GM23248 (cell line): ENCODE results near the gene HK1. TPM values are rescaled to one million over a fixed set of nuclear protein-coding genes. Genes with fewer than 3 reads are reported as not detected.
A peak's percentile ranks its signal among the peaks of the same experiment; 100 is the strongest.
"Not testable (repeated sequence)": the region's sequence is repeated elsewhere in the genome, so short reads cannot be mapped to it uniquely, and the experiment has no call there.

Experiments
- DNase-seq: peaks from one replicate; pipeline ENCODE4 v3.0.0-alpha.2; 2015
- H2AFZ ChIP-seq: fragments of 200-600 bp; sonication (generic); 2 replicates; pipeline ENCODE4 v1.6.1; 2016; ENCODE audit warnings: antibody characterized with exemption
- H3F3A ChIP-seq: fragments of 200-600 bp; sonication (generic); 2 replicates; pipeline ENCODE4 v1.6.1; 2016; ENCODE audit warnings: mild to moderate bottlenecking, antibody characterized with exemption, mixed run types; ENCODE audit not compliant: insufficient read depth
- H3K27ac ChIP-seq: fragments of 200-600 bp; sonication (generic); 2 replicates; pipeline ENCODE4 v1.5.1; 2016; ENCODE audit warnings: mild to moderate bottlenecking
- H3K27me3 ChIP-seq: fragments of 200-600 bp; sonication (generic); replicated peaks from 2 replicates; pipeline ENCODE4 v1.6.1; 2016; ENCODE audit warnings: mild to moderate bottlenecking; ENCODE audit not compliant: insufficient read depth
- H3K36me3 ChIP-seq: fragments of 200-600 bp; sonication (generic); 2 replicates; pipeline ENCODE4 v1.6.1; 2016; ENCODE audit warnings: low read depth, mild to moderate bottlenecking
- H3K4me1 ChIP-seq: fragments of 200-600 bp; sonication (generic); 2 replicates; pipeline ENCODE4 v1.6.1; 2016; ENCODE audit warnings: mild to moderate bottlenecking; ENCODE audit not compliant: insufficient read depth
- H3K4me2 ChIP-seq: fragments of 200-600 bp; sonication (generic); one replicate; pipeline ENCODE4 v1.6.1; 2016; ENCODE audit warnings: mild to moderate bottlenecking; ENCODE audit not compliant: unreplicated experiment
- H3K4me3 ChIP-seq: fragments of 200-600 bp; sonication (generic); 2 replicates; pipeline ENCODE4 v1.5.1; 2016; ENCODE audit warnings: mild to moderate bottlenecking
- H3K79me2 ChIP-seq: fragments of 200-600 bp; sonication (generic); 2 replicates; pipeline ENCODE4 v1.6.1; 2016; ENCODE audit warnings: mild to moderate bottlenecking; ENCODE audit not compliant: insufficient read depth
- H3K9ac ChIP-seq: fragments of 200-600 bp; sonication (generic); 2 replicates; pipeline ENCODE4 v1.6.1; 2016; ENCODE audit warnings: mild to moderate bottlenecking
- H3K9me2 ChIP-seq: fragments of 200-600 bp; sonication (generic); 2 replicates; pipeline ENCODE4 v1.6.1; 2016; ENCODE audit warnings: mixed run types, mild to moderate bottlenecking, moderate library complexity; ENCODE audit not compliant: insufficient read depth
- H3K9me3 ChIP-seq: fragments of 200-600 bp; sonication (generic); one replicate; pipeline ENCODE4 v1.6.1; 2017; ENCODE audit warnings: low read depth
- H4K20me1 ChIP-seq: fragments of 200-600 bp; sonication (generic); 2 replicates; pipeline ENCODE4 v1.6.0; 2016; ENCODE audit not compliant: insufficient read depth
- EZH2 ChIP-seq: fragments of 200-600 bp; sonication (generic); IDR thresholded peaks from 2 replicates; pipeline ENCODE4 v1.6.1; 2018; ENCODE audit warnings: antibody characterized with exemption, mild to moderate bottlenecking; ENCODE audit not compliant: insufficient read depth, poor library complexity, severe bottlenecking
- EZH2phosphoT487 ChIP-seq: fragments of 200-600 bp; sonication (generic); IDR thresholded peaks from 2 replicates; pipeline ENCODE4 v1.6.1; 2018; ENCODE audit warnings: antibody characterized with exemption, moderate library complexity, mild to moderate bottlenecking, low read depth; ENCODE audit not compliant: insufficient read depth
- WGBS, 2 experiments: methylation state at CpG; one replicate each; pipeline ENCODE4 v1.1.6; 2015 to 2017; ENCODE audit warnings: low lambda C conversion rate in 2 of 2, low coverage in 1 of 2; ENCODE audit errors: missing lambda C conversion rate in 2 of 2; 5-methylcytosine and 5-hydroxymethylcytosine counted together
- in situ Hi-C: fragments of 300-500 bp; cut with MboI; formaldehyde crosslinking; loops from 2 replicates; pipeline ENCODE4 v1.15.0; 2020
- polyA plus RNA-seq: library from polyadenylated mRNA; unstranded; fragments of >200 nt; fragmentation: Nextera tagmentation; extraction: Ambion mirVana; gene quantifications from 2 replicates; pipeline ENCODE4 v1.2.1, GENCODE V29; 2016
- total RNA-seq: library from RNA; depleted of rRNA; stranded (reverse); fragments of >200 nt; shearing (Covaris generic); gene quantifications from 2 replicates; pipeline ENCODE4 v1.2.3, GENCODE V29; 2014

The HK1 gene
- total and polyA plus RNA-seq, 2 experiments from 2014 or later, result 96.6 to 134 TPM

DNA sequence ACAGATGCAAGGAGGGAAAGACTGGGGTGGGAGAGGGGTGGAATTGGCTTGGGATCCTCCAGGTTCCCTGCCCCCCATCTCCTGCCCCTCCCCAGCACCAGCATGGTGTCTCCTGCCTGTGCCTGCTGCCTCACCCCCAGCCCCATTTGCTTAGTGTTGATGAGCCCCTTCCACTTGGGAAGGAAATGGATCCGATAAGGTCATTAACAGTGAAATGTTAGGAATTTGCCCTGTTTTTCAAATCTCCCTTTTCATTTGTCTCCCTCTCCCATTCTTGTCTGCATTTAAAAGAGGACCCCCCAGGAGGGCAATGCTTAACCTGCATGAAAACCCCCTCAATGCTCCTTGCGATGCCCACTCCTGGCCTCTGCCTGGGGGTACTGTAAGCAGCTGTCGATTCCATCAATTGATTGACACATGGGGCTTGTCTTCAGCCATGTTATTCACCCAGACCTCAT, 51.5 kb downstream of the HK1 start:
- Histone ChIP-seq H3K4me2 (no peak overlapping the region), H3K36me3 (no peaks in the 10 kb centered on the region), H3F3A (no peaks in the 10 kb centered on the region), H3K27ac (no peak overlapping the region), H3K9me2 (no peaks in the 10 kb centered on the region), H3K27me3 (no peaks in the 10 kb centered on the region), H2AFZ (no peak overlapping the region), H3K4me1 (peaks cover 15% of the 10 kb centered on the region), H3K4me3 (no peak overlapping the region), H3K9me3 (no peaks in the 10 kb centered on the region), H4K20me1 (peaks cover 16% of the 10 kb centered on the region; the same call in 1 of the 2 replicates), H3K9ac (no peak overlapping the region), H3K79me2 (peaks cover 100% of the 10 kb centered on the region)
- 84 to 88% methylated on average over 3 of the region's 3 CpGs for WGBS, 2 experiments
- in situ Hi-C loops, result no loop called here
- no peak for DNase-seq
- TF ChIP-seq EZH2phosphoT487 (no peak), EZH2 (no peak)

DNA sequence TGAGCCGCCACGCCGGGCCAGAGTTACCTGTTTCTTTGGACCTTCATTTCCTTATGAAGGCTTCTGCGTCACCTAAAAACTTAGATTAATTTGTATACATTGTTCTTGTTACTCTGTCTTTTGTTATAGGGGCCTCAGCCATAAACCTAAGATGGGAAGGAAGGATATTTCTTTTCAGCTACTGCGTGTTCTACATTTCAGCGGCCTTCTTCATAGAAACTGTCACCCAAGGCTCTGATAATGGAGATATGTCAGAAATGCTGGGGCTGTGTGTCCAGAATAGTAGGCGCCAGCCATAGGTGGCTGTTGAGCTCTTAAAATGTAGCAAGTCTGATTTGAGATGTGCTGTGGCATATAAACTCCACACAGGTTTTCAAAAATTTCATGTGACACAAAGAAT, 52.9 kb downstream of the HK1 start:
- no peaks in the 10 kb centered on the region for H3K27me3 ChIP-seq
- no peak overlapping the region for H3K9ac ChIP-seq
- H3K4me1 ChIP-seq, result peaks cover 15% of the 10 kb centered on the region
- H3K27ac ChIP-seq, result no peak overlapping the region
- no peak overlapping the region for H3K4me3 ChIP-seq
- no peaks in the 10 kb centered on the region for H3K9me3 ChIP-seq
- WGBS, 2 experiments, result 97 to 100% methylated on average over 7 of the region's 7 CpGs
- no peak overlapping the region for H2AFZ ChIP-seq
- no peaks in the 10 kb centered on the region for H3F3A ChIP-seq
- no peak for DNase-seq
- in situ Hi-C loops, result no loop called here
- no peaks in the 10 kb centered on the region for H3K36me3 ChIP-seq
- no peaks in the 10 kb centered on the region for H3K9me2 ChIP-seq
- TF ChIP-seq EZH2phosphoT487 (no peak), EZH2 (no peak)
- H3K79me2 ChIP-seq, result peaks cover 100% of the 10 kb centered on the region
- no peak overlapping the region for H3K4me2 ChIP-seq
- peaks cover 16% of the 10 kb centered on the region; the same call in 1 of the 2 replicates for H4K20me1 ChIP-seq

DNA sequence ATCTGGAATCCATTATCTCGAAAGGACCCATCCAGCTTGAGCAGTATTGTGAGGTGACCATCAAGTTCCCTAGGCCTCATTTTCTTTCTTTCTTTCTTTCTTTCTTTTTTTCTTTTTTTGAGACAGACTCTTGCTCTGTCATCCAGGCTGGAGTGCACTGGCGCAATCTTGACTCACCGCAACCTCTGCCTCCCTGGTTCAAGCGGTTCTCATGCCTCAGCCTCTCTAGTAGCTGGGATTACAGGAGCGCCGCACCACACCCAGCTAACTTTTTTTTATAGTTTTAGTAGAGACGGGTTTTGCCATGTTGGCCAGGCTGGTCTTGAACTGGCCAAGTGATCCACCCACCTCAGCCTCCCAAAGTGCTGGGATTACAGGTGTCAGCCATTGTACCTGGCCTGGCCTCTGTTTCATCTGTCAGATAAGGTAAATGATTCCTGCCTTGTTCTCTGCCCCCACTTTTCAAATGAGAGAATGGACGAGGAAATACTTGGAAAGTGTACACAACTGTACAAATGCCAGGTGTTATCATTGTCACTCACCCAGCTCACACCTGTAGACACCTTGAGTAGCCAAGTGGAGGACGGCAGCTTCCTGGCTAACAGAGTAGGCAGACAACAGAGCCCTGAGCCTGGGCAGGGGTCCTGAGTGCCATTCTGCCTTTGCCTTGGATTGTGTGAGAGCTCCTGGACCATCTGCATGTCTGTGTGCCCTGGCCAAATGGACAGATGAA, 54.1 kb downstream of the HK1 start:
- WGBS, 2 experiments, result 84 to 85% methylated on average over 9 of the region's 9 CpGs

DNA sequence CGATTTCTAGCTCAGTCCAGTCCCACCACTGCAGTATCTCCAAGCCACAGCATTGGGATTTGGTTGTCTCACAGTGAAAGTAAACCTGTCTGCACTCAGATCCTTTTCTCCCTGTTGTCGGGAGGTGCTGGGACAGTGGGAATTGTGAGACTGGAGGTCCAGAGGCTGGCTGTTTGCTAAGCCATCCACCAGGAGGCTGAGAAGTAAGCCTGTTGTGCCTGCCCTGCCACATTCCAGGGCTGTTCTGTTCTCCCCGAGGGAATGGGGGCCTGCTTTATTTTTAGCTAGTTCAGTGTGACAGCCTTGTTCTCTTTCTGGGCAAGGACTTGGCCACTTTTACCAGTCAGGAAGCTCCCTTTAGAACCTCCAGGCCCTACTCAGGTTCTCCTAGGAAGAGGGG, 54.9 kb downstream of the HK1 start:
- Histone ChIP-seq H3K36me3 (no peaks in the 10 kb centered on the region), H3K4me1 (peaks cover 27% of the 10 kb centered on the region), H4K20me1 (peaks cover 18% of the 10 kb centered on the region; the same call in 1 of the 2 replicates), H3K27me3 (no peaks in the 10 kb centered on the region), H3K9ac (no peak overlapping the region), H3K27ac (no peak overlapping the region), H3K4me2 (no peak overlapping the region), H2AFZ (no peak overlapping the region), H3K79me2 (peaks cover 100% of the 10 kb centered on the region), H3F3A (peaks cover 8% of the 10 kb centered on the region), H3K4me3 (no peak overlapping the region), H3K9me2 (no peaks in the 10 kb centered on the region), H3K9me3 (no peaks in the 10 kb centered on the region)
- peak; percentile 50 for DNase-seq
- in situ Hi-C loops, result no loop called here
- TF ChIP-seq EZH2phosphoT487 (no peak), EZH2 (no peak)
- WGBS, 2 experiments, result 42 to 66% methylated on average over 3 of the region's 3 CpGs

More for the DNA sequence above, 54.1 kb downstream of the HK1 start:
- peaks cover 18% of the 10 kb centered on the region; the same call in 1 of the 2 replicates for H4K20me1 ChIP-seq
- H3K9ac ChIP-seq, result no peak overlapping the region
- H3K79me2 ChIP-seq, result peaks cover 100% of the 10 kb centered on the region
- no peaks in the 10 kb centered on the region for H3K9me3 ChIP-seq
- no peaks in the 10 kb centered on the region for H3K9me2 ChIP-seq
- H3F3A ChIP-seq, result peaks cover 8% of the 10 kb centered on the region; the same call in 1 of the 2 replicates
- H3K4me3 ChIP-seq, result no peak overlapping the region
- H2AFZ ChIP-seq, result no peak overlapping the region
- peaks cover 20% of the 10 kb centered on the region for H3K4me1 ChIP-seq
- H3K4me2 ChIP-seq, result no peak overlapping the region
- H3K27me3 ChIP-seq, result no peaks in the 10 kb centered on the region
- peak; percentile 24 for DNase-seq
- in situ Hi-C loops, result no loop called here
- no peaks in the 10 kb centered on the region for H3K36me3 ChIP-seq
- H3K27ac ChIP-seq, result no peak overlapping the region
- TF ChIP-seq EZH2, result no peak
- TF ChIP-seq EZH2phosphoT487, result no peak

DNA sequence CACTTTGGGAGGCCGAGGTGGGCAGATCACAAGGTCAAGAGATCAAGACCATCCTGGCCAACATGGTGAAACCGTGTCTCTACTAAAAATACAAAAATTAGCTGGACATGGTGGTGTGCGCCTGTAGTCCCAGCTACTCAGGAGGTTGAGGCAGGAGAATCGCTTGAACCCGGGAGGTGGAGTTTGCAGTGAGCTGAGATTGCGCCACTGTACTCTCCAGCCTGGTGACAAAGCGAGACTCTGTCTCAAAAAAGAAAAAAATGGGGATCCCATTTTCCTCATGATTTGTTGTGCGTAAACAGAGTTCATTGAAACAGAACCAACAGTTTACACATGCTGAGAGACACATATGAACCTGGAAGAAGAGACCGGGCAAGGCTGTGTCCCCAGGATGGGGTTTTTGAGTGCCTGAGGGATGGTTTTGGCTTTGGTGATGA, 55.6 kb downstream of the HK1 start:
- H3K36me3 ChIP-seq, H3K9ac ChIP-seq, H3K9me3 ChIP-seq, H2AFZ ChIP-seq, H3K9me2 ChIP-seq, H3K4me2 ChIP-seq, H3F3A ChIP-seq, H3K4me3 ChIP-seq, H3K27ac ChIP-seq, in situ Hi-C loops, H3K27me3 ChIP-seq, DNase-seq: not testable (repeated sequence)
- peaks cover 15% of the 10 kb centered on the region; the same call in 1 of the 2 replicates for H4K20me1 ChIP-seq
- H3K79me2 ChIP-seq, result peaks cover 100% of the 10 kb centered on the region
- peaks cover 34% of the 10 kb centered on the region for H3K4me1 ChIP-seq
- WGBS, 2 experiments, result 91 to 93% methylated on average over 9 of the region's 9 CpGs
